ENCODE results near the gene RAD23A.
"Not testable (repeated sequence)": the region's sequence is repeated elsewhere in the genome, so short reads cannot be mapped to it uniquely, and the experiment has no call there.

The RAD23A gene

DNA sequence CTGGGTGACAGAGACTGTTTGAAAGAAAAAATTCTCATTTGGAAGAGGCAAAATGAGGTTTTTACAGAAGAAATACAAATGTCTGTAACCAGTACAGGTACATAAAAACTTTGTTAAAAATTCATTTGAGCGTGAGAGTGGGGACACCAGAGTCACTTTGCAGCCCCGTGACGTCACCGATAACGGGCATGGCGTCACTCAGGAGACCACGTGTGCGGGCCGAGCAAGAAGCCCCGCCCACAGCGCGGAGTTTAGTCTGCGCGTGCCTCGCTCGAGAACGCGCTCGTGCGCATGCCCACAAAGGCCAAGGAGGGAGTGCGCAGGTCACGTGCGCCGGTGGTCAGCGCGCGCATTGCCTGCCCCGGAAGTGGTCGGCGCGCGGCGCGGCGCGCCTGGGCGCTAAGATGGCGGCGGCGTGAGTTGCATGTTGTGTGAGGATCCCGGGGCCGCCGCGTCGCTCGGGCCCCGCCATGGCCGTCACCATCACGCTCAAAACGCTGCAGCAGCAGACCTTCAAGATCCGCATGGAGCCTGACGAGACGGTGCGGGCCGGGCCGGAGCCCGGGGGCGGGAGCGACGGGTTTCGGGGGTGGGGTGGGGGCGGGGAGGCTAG is at the start of gene RAD23A:
TSS of gene RAD23A (plus strand) at position 384 of the 613 bp plus-strand sequence. CDS start at position 471, 87 bp downstream.
- peak; percentile 97 to 98 for DNase-seq (ENCODE audit: low read depth in 2 of 2)

- no peak for DNase-seq (ENCODE audit: low read depth in 2 of 2)
These were observed 49.2 kb upstream of the RAD23A start for GRCh38 chr19:12896460-12896859.

DNA sequence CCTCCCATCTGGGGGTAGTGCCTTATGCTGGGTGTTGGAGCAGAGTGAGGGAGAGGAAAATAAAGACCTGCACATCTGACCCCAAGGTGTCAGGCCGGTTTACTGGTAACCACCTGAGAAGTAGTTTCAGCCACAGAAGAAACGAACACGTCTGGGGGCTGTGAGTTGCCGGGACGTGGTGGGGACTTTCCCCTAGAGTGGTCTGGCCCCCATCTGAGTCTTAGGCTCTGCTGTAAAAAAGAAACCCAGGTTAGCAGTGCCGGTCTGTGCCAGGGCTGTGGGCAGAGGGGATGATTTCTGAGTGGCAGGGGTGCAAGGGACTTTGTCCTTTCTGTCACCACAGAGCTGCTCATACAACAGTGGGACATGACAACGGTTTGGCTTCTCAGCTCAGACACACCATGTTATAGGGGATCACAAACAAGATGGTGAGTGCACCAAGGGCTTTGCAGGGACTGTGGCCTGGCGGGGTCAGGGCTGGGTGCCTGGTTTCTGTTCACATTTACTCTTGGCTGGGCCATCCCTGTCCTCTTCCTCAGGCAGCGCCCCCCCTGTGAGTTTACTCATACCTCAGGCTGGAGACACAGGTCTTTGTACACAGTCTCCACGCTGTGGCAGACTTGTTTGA is 45.7 kb upstream of the RAD23A start:
- DNase-seq (ENCODE audit: low read depth in 2 of 2), result no peak

GRCh38 chr19:12907166-12907565 is 38.5 kb upstream of the RAD23A start:
- no peak for DNase-seq (ENCODE audit: low read depth in 2 of 2)

DNA sequence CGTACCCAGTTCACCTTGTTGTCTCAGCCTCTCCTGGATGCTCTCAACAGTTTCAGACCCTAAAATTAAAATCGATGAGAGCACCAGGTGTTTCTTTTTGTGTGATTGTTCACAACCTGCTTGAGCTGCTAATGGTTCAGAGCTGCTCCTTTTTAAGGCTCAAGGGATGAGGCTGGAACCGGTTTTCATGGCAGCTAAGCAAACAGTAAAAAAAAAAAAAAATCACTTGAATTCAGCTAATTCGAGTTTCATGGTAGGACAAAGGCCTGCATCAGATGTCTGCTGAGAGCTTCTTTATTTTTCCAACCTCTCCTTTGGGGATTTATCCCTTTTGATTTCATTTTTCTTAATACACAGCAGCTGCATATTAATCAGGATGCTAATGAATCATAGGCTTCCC is 33.1 kb upstream of the RAD23A start:
- no peak for DNase-seq (ENCODE audit: low read depth in 2 of 2)

DNA sequence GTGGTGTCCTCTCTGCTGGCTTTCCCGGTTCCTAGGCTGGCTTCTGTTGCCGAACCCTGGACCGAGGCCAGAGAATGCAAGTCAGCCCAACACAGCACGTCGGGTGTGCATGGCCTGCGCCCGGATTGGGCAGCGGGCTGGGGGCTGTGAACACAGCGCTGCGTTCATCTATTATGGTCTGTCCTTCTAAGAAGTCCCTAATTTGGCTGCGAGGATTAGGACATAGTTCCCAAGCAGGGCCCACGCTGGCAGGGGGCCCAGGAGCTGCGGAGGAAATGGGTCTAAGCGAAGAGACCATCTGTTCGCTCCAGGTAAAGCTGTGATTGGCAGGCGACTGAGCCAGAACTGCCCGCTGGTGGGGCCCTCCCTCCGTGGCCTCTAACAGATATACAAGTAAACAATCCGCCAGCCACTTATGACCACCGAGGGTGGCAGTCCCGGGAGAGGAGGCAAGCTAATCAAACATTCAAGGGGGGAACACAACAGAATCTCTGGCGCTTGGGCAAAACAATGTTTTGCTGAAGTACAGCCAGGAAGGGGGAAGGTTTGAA is 32.6 kb upstream of the RAD23A start:
- DNase-seq (ENCODE audit: low read depth in 2 of 2), result no peak

- peak in 1 of 2 donors; percentile 19 for DNase-seq (ENCODE audit: low read depth in 2 of 2)
These were observed 31.6 kb upstream of the RAD23A start for GRCh38 chr19:12913851-12914690.

DNA sequence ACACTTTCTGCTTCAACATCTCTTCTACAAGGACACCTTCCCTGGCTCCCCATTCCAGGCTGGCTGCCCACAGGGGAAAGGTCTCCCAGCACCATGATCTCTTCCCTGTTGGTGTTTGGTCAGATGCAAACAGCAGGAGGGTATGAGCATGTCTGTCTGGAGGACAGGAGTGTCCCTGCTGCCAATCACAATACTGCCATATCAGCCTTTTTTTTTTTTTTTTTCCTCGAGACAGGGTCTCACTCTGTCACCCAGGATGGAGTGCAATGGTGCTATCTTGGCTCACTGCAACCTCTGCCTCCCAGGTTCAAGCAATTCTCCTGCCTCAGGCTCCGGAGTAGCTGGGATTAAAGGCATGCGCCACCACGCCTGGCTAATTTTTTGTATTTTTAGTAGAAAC is 29.8 kb upstream of the RAD23A start:
- not testable (repeated sequence) for DNase-seq (ENCODE audit: low read depth in 2 of 2)

DNA sequence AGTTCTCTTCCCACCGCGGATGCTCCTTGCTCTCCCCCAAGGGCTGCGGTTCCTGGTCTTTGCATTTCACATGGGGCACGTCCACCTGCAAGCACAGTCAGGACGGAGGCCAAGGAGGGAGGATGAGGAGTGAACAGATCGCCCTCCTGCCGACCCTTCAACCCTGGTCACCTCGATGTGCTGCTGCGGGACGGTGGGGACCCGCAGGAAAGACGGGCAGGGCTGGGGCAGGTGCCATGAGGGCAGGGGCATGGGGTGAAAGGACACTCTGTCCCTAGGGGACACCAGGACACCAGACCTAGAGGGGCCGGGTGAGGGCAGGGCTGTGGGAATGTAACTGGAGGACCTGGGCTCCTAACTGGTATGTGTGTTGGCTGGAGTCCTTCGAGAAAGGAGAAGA is 27.4 kb upstream of the RAD23A start:
- DNase-seq (ENCODE audit: low read depth in 2 of 2), result no peak

- no peak for DNase-seq (ENCODE audit: low read depth in 2 of 2)
These were observed 24.6 kb upstream of the RAD23A start for GRCh38 chr19:12921047-12921446.

DNA sequence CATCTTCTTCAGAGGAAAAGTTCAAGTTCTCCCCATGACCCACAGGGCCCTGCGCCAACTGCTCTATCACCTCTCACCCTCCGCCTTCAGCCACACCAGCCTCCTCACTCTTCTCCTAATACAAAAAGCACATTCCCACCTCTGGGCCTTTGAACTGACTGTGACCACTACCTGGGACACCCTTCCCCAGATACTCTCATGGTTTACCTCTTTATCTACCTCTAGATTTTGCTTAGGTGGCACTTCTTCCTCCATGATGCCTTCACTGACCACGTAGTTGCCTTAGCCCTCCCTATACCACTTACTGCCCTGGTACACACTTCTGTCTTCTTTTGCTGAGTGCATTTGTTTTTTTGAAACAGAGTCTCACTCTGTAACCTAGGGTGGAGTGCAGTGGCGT is 22.7 kb upstream of the RAD23A start:
- no peak for DNase-seq (ENCODE audit: low read depth in 2 of 2)

GRCh38 chr19:12924621-12925310 is 20.9 kb upstream of the RAD23A start:
- no peak for DNase-seq (ENCODE audit: low read depth in 2 of 2)

GRCh38 chr19:12930002-12930645 is 15.5 kb upstream of the RAD23A start:
- DNase-seq (ENCODE audit: low read depth in 2 of 2), result no peak

- DNase-seq (ENCODE audit: low read depth in 2 of 2), result no peak
These were observed 13.0 kb upstream of the RAD23A start for GRCh38 chr19:12932392-12933286.

DNA sequence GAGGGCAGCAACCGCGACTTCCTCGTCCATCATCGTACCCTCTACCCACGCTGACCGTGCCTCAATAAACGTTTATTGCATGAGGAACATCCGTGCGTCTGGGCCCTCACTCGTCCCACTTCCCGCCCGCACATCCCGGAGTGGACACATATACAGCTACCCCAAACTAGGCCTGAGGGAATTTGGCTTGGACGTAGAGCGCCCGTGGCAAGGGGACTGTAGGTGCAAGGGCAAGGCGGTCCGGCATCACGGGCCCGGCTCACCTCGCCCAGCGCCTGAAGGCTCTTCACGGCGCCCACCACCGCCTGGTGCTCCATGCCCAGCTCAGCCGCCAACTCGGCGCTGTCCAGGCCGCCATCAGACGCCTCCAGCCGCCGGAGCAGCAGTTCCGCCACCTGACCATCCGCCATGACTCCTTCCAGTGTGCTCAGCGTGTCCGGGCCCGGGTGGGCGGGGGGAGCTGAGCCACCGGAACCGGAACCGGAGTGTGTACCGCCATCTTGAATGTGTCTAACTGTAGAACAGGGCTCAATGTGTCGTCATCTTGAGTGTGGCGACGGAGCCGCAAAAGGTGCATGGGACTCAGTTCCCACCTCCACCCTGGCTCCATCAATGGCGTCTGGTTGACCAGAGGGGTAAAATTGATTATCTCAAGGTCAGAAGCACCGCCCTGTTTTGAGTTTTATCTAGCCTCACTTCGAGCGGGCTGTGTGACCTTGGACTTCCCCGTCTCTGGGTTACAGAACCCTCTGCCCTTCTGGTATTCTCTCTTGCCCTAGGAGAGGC is 12.2 kb upstream of the RAD23A start, which contains the start of gene FARSA:
TSS of gene FARSA (minus strand) at position 425 of the 786 bp plus-strand sequence. CDS start at position 410, 15 bp downstream.
- peak; percentile 84 to 88 for DNase-seq (ENCODE audit: low read depth in 2 of 2)

GRCh38 chr19:12935071-12935470 is 10.6 kb upstream of the RAD23A start:
- DNase-seq (ENCODE audit: low read depth in 2 of 2), result no peak

- DNase-seq (ENCODE audit: low read depth in 2 of 2), result no peak
These were observed 9.1 kb upstream of the RAD23A start for GRCh38 chr19:12936582-12936981.

DNA sequence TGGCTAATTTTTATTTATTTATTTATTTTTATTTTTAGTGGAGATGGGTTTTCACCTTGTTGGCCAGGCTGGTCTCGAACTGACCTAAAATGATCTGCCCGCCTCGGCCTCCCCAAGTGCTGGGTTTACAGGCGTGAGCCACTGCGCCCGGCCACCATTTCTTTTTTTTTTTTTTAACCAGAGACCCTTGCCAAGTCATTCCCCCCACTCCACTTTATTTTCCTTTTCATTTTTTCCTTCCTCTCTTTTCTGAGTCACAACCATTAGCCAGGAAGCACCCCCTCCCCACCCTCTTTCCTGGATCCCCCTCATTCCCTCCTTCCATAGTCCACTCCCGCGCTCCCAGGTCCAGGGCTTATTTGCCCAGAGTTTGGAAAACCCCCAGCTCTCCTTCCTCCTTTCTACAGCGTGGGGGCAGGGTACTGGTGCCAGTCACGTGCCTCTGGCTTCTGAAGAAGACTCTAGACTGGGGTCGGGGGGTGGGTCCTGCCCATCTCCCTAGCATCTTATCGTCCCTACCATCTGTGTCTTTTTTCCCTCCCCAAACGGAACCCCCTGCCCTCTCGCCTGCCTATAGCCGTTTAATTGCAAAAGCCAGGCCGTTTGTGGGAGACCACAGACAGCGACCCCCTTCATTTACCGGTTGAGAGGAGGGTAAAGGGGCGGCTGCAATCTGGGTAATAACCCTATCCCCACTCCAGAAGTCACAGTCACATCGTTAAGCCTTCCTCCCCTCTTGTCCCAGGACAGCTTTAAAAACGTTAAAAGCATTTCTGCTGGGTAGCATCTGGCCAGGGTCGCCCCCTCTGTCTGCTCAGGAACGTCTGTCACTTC is 8.4 kb upstream of the RAD23A start:
- no peak for DNase-seq (ENCODE audit: low read depth in 2 of 2)

All from activated CD4-positive, alpha-beta T cell treated with anti-CD3 and anti-CD28 coated beads for 24 hours (primary cell).